OCI-LY7 (cell line): ENCODE data around the gene KSR1.
"Not testable (repeated sequence)": the region's sequence is repeated elsewhere in the genome, so short reads cannot be mapped to it uniquely, and the experiment has no call there.

Experiments used
- EZH2phosphoT487 ChIP-seq: fragments of 200-600 bp; sonication (generic); IDR thresholded peaks from 2 replicates; pipeline ENCODE4 v1.6.1; 2018; ENCODE audit warnings: low read depth, borderline replicate concordance, mild to moderate bottlenecking, mixed run types, antibody characterized with exemption, low read length, moderate library complexity, mixed read lengths
- TF ChIP-seq, protein P1 (sequence below): fragments of 200-600 bp; sonication (generic); conservative IDR thresholded peaks from 2 replicates; pipeline ENCODE4 v1.5.1; 2014; ENCODE audit warnings: mild to moderate bottlenecking, antibody characterized with exemption, low read length, moderate library complexity, mixed read lengths

DNA sequence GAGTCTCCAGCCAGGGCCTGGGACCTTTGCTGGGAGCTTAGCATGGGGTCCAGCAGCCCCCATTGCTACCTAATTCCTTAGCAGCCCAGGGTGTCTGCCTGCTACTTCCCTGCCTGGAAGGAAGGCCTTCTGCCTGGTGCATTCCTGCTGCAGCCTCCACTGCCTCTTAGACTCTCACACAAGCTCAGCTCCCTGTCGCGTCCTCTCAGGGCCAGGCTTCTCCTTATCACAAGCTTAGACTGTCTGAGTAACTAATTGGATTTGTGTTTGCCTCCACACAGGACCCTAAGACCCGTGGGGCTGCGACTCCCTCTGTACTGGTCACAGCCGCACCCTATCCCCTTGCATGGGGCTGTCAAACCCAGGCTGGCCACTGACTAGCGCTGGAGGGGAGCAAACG lies 181.6 kb downstream of the KSR1 start:
- TF ChIP-seq, protein P1, sequence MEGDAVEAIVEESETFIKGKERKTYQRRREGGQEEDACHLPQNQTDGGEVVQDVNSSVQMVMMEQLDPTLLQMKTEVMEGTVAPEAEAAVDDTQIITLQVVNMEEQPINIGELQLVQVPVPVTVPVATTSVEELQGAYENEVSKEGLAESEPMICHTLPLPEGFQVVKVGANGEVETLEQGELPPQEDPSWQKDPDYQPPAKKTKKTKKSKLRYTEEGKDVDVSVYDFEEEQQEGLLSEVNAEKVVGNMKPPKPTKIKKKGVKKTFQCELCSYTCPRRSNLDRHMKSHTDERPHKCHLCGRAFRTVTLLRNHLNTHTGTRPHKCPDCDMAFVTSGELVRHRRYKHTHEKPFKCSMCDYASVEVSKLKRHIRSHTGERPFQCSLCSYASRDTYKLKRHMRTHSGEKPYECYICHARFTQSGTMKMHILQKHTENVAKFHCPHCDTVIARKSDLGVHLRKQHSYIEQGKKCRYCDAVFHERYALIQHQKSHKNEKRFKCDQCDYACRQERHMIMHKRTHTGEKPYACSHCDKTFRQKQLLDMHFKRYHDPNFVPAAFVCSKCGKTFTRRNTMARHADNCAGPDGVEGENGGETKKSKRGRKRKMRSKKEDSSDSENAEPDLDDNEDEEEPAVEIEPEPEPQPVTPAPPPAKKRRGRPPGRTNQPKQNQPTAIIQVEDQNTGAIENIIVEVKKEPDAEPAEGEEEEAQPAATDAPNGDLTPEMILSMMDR, result not testable (repeated sequence)
- not testable (repeated sequence) for TF ChIP-seq EZH2phosphoT487
